Astrocyte of the cerebellum (primary cell): ENCODE measurements around the gene RAB24.

Experiments used
- DNase-seq: peaks from one replicate; pipeline ENCODE4 v3.0.0-alpha.2; 2011; ENCODE audit warnings: low read depth
- H3K4me3 ChIP-seq: 2 replicates; pipeline ENCODE4 v1.5.1; 2011; ENCODE audit warnings: mild to moderate bottlenecking, low read depth, low read length, moderate library complexity
- CTCF ChIP-seq: IDR thresholded peaks from 2 replicates; pipeline ENCODE4 v1.5.1; 2012; ENCODE audit warnings: low read length, low read depth, moderate library complexity, mild to moderate bottlenecking; ENCODE audit errors: missing control alignments
- in situ Hi-C: cut with HindIII; loops from 2 replicates; pipeline ENCODE4 v1.10.0; 2017; ENCODE audit warnings: low sequenced_read_pairs

The RAB24 gene

GRCh38 chr5:177315411-177315810, 11.9 kb upstream of the RAB24 start:
- no peak for TF ChIP-seq CTCF
- H3K4me3 ChIP-seq: no peak overlapping the region
- in situ Hi-C loops: no loop called here
- DNase-seq: no peak

- no peak for TF ChIP-seq CTCF
- in situ Hi-C loops: no loop called here
- DNase-seq: no peak
- H3K4me3 ChIP-seq: no peak overlapping the region
Measured at GRCh38 chr5:177314376-177315342, 11.1 kb upstream of the RAB24 start.

DNA sequence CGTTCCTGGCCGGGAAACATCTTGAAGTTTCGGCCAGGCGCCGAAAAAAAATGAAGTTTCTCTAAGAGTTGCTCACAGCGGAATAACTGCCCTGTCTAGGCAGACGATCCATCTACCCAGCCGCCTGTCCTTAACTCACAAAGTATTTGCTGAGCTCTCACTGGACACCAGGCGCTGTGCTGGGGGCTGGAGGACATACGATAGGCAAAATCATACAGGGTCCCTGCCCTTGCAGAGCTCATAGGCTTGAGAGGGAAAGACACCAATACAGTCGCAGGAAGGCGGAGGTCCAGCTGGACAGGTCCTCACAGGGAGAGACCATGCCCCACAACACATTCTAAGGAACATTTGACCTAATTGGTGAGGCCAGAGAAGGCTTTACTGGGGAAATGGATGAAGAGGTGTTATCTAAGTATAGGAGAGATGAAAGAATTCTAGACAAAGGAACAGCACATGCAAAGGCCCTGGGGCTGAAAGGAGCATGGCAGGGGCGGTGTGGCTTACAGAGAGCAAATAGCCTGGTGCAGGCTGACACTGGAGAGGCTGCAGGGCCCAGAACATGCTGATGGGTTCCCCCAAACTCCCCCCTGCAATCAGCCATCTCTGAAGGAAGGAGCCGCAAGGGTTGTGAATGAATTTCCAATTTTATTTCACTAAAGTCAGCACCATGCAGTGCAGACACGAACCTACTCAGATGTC, 10.2 kb upstream of the RAB24 start:
- no peak overlapping the region for H3K4me3 ChIP-seq
- in situ Hi-C loops: no loop called here
- TF ChIP-seq CTCF: no peak
- no peak for DNase-seq

DNA sequence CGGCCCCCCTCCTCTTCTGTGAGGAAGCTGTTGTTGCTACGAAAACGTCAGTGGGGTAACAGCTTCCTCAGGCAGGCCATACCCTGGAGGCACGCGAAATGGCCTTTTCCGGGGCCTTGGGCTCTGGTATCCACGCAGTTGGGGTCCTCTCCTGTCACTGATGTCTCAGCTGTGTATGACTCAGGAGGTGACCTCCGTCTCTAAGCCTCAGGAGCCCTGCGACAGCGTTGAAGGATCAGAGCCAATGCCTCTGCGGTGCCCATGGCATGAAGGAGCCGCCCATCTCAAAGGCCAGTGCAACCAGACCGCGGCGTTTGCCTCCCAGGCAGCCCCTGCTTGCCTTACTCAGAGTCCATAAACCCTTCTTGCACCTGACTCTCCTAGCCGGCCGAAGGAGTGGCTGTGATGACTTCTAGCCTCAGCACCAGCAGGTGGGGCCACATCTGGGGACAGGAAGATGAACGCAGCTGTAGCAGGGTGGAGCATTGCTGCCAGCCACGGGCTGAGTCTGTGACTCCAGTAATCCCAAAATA, 9.2 kb upstream of the RAB24 start:
- DNase-seq: no peak
- H3K4me3 ChIP-seq: peak overlapping the region; percentile 56
- TF ChIP-seq CTCF: no peak
- in situ Hi-C loops: no loop called here

DNA sequence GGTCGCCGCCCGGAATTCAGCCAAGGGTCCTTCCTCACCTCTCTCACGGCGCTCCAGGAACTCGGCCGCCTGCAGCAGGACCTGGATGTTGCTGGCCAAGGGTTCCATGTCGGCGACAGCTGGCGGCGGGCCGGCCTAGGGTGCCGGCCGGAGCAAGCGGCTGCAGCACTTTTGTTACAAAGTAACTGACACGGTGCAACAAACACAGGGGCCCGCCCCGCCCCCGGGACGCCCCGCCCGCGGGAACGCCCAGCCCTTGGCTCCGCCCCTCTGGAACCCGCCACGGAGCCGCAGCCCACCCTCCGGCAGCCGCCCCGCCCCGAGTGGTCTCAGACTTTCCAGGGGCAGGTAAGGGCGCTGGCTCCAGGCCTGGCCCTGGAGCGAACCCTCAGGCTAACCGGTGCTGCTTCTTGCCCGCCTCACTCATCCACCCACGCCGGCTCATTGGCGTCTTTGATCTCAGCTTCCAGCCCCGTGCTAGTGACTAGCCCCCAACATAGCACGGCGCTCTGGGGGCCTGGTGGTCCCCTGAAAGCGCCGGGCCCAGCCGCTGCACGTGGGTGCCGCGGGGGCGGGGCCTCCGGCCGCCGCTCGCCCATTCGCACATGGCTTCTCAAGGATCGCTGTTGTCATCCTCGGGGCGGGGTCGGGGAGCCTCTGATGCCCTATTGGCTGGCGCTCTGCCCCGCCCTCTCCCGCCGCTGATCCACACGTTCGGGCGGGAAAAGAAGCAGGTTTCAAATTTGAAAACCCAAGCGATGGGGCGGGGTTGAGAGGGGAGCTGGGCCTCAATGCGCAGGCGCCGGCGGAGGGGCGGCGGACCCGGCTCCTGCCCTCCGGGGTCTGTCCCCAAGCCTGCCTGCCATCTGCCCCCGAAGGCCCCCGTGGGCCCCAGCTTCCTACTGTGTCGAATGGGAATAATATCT, 8.5 kb upstream of the RAB24 start, which contains the start of gene MXD3:
MXD3 (minus strand) TSS at position 176 of the 926 bp plus-strand sequence; CDS start at position 108, 68 bp downstream.
- peak within 1 kb of the TSS; percentile 56 for H3K4me3 ChIP-seq
- in situ Hi-C loops: no loop called here
- no peak for TF ChIP-seq CTCF
- DNase-seq: peak; percentile 84

DNA sequence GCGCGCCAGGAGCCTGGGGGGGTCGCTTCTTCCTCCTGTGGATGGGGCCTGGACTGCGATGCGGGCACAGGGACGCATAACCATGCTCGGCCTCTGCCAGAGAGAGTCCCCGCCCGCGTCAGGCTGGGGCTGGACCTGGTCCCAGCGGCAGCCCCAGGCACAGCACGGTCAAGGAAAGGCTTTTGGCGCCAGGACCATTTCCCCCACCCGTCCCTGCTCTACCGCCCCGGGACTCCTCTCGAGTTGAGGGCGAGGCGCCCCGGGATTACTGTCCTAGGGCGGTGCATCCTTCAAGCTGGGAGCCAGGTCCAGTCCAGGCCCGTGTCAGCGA, 7.8 kb upstream of the RAB24 start:
- TF ChIP-seq CTCF: no peak
- in situ Hi-C loops: no loop called here
- no peak for DNase-seq
- peak overlapping the region; percentile 56 for H3K4me3 ChIP-seq
